Measurements from ENCODE around the gene KRTAP10-9.
"Not testable (repeated sequence)": the region's sequence is repeated elsewhere in the genome, so short reads cannot be mapped to it uniquely, and the experiment has no call there.

Gene KRTAP10-9, protein sequence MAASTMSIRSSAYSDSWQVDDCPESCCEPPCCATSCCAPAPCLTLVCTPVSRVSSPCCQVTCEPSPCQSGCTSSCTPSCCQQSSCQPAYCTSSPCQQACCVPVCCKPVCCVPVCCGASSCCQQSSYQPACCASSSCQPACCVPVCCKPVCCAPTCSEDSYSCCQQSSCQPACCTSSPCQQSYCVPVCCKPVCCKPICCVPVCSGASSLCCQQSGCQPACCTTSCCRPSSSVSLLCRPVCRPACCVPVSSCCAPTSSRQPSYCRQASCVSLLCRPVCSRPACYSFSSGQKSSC

DNA sequence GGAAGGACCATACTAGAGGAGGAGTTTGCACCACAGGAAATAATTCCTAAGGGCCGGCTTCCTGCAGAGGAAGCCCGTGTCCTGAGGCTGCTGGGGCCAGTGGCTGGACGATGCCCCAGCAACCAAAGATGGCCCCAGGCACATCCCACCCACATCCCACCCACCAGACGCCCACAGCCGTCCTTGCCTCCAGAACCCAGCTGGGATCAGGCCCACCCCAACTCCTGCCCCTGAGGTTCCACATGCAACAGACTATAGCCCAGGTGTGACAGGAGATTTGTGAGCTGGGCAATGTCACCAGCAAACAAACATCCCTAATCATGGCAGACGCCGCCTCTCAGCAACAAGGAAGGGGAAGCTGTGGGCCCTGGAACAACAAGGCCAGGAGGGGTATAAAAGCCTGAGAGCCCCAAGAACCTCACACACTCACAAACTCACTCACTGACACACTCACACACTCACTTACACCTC is at the start of gene KRTAP10-9:
Gene KRTAP10-9 (plus strand): TSS at position 421 of the 471 bp plus-strand sequence. CDS start 79 bp downstream, outside the sequence.
- DNase-seq (ENCODE audit: low read depth) = no peak

- no peak for DNase-seq (ENCODE audit: low read depth)
Observed at GRCh38 chr21:44578371-44579055, 48.4 kb upstream of the KRTAP10-9 start.

- DNase-seq (ENCODE audit: low read depth) = no peak
Observed at GRCh38 chr21:44579056-44579832, 47.6 kb upstream of the KRTAP10-9 start.

GRCh38 chr21:44579833-44580144 is 47.1 kb upstream of the KRTAP10-9 start:
- DNase-seq (ENCODE audit: low read depth) = no peak

GRCh38 chr21:44580231-44580821 is 46.6 kb upstream of the KRTAP10-9 start, which contains the start of gene KRTAP10-5:
Gene KRTAP10-5 (minus strand): TSS chr21:44580604. CDS start chr21:44580578, 26 bp downstream.
- DNase-seq (ENCODE audit: low read depth) = not testable (repeated sequence)

DNA sequence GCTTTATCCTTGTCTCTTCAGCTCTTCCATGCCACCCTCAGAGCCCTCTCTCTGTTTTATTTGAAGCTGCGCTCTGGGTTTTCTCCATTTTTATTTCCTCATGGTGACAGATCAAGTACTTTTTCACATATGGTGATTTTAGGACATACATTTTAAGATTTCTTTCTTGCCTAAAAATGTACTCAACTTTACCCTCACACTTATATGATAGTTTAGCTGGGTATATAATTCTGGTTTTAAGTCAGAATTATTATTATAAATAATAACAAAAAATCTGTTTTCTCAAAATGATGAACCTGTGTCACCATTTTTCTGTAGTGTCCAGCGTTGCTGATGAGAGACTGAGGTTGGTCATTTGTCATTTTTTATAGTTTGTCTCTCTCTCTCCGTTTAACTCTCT is 45.7 kb upstream of the KRTAP10-9 start:
- DNase-seq (ENCODE audit: low read depth) = no peak

- no peak for DNase-seq (ENCODE audit: low read depth)
Observed at GRCh38 chr21:44582055-44582454, 44.8 kb upstream of the KRTAP10-9 start.

DNA sequence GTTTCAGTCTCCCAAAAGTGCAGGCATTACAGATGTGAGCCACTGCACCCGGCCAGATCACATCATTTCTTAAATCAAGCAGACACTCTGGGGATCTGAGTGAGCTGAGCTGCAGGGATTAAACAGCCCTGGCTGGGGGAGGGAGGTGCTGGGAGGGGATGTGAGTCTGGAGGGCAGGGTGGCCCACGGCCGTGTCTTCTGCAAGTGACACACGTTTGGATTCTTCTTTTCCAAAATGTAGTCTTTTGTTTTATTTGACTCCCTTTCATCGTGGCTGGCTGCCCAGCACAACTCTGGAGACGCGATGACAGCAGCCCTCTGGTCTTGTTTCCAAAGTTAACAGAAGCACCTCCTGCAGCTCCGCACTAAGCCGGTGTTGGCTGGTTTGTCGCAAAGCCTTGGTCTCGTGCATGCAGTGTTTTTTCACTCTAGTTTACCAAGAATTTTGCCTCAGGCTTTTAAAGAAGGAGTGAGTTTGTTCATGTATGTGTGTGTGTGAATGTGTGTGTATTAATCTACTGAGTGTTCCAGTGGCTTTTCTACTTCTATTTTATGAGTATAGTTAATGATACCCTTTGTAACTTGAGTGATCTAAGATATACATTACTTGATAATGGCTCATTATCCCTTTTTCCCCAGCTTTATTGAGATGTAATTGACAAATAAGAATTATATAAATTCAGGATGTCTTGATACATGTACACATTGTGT is 43.6 kb upstream of the KRTAP10-9 start:
- no peak for DNase-seq (ENCODE audit: low read depth)

DNA sequence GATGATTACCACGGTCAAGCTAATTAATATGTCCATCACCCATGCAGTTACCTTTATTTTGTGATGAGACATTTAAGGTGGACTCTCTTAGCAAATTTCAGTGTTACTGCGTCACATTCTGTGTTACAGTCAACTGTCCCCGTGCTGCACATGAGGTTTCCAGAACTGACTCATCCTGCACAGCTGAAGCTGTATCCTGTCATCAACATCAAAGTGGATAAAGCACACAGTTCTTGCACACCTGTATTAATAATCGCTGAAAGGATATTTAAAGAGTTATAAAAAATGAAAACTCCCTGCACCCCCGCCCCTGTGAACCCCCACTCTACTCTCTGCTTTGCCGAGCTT is 43.1 kb upstream of the KRTAP10-9 start:
- no peak for DNase-seq (ENCODE audit: low read depth)

DNA sequence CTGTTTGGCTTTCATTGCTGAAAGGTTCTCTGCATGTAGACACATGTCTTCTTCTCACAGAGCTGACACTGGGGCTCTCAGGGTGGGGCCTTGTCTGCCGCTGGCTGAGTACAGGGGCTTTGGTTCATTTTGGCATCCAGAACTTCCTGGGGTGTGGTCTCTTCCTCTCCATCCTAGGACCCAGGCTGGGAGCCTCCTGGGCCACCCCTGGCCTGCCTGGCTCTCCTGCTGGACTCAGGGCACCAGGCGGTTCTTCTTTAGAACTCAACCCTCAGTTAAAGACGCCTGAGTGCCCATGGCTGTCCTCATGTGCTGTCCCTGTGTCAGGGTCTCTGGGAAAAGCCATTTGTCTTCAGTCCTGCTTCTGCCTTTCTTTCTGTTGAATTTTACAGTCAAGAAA is 41.0 kb upstream of the KRTAP10-9 start:
- DNase-seq (ENCODE audit: low read depth) = no peak

GRCh38 chr21:44589094-44589493 is 37.8 kb upstream of the KRTAP10-9 start:
- no peak for DNase-seq (ENCODE audit: low read depth)

GRCh38 chr21:44589586-44590305 is 37.1 kb upstream of the KRTAP10-9 start:
- DNase-seq (ENCODE audit: low read depth) = no peak

GRCh38 chr21:44590311-44590721 is 36.6 kb upstream of the KRTAP10-9 start:
- DNase-seq (ENCODE audit: low read depth) = no peak

GRCh38 chr21:44590897-44591800 is 35.7 kb upstream of the KRTAP10-9 start:
- DNase-seq (ENCODE audit: low read depth) = not testable (repeated sequence)

DNA sequence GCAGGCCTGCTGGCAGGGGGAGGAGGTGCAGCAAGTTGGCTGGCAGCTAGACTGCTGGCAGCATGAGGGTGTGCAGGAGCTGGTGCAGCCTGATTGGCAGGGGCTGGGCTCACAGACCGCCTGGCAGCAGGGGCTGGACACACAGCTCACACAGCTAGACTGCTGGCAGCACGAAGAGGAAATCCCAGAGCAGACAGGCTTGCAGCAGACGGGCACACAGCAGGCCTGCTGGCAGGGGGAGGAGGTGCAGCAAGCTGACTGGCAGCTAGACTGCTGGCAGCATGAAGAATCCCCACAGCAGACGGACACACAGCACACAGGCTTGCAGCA is 35.1 kb upstream of the KRTAP10-9 start:
- not testable (repeated sequence) for DNase-seq (ENCODE audit: low read depth)

GRCh38 chr21:44592446-44593311 is 34.2 kb upstream of the KRTAP10-9 start, which contains the start of gene KRTAP10-6:
Gene KRTAP10-6 (minus strand): TSS chr21:44592505. CDS start chr21:44592484, 21 bp downstream.
- no peak for DNase-seq (ENCODE audit: low read depth)

DNA sequence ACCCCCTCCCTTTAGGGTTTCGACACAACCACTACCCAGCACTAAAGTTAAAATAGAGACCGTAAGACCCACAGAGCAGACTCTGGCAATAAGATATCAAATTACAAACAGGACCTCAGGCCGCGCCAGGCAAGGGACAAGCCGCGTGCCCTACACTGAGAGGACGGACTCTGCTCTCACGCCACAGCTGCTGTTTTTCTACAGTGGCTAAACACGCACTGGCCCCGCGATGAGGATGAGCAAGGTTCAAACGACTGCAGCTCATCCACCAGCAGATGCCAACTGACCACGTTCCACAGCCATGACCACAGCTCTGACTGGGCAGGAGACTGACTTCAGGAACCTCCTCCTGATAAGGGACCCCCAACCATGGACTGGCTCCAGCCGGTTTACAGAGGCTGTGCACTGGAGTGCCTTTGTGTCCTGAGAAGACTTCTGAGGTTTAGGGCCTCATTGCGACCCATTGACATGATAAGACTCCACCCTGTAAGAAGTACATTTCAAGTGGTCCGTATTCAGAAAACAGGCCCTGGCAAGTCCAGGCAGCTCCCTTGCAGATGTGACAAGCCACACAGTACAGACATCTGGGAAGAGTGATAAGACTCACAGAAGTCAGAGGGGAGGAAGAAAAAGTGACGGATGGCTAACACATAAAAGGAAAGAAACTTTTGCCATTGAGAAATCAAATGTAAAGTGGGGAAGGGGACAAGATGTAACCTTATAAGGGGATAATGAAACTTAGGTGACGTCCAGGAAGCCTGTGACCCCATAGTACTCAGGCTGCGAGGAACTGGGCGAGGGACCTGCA is 33.1 kb upstream of the KRTAP10-9 start:
- DNase-seq (ENCODE audit: low read depth) = no peak

GRCh38 chr21:44594406-44594916 is 32.4 kb upstream of the KRTAP10-9 start:
- DNase-seq (ENCODE audit: low read depth) = no peak
